ENCODE data around the gene KRT85. TPM values are rescaled to one million over a fixed set of nuclear protein-coding genes. Genes with fewer than 3 reads are reported as not detected.

The KRT85 gene
- total and polyA plus RNA-seq, 2 donors (not counting 1 experiment from before 2014, with no cell fraction given): not detected

DNA sequence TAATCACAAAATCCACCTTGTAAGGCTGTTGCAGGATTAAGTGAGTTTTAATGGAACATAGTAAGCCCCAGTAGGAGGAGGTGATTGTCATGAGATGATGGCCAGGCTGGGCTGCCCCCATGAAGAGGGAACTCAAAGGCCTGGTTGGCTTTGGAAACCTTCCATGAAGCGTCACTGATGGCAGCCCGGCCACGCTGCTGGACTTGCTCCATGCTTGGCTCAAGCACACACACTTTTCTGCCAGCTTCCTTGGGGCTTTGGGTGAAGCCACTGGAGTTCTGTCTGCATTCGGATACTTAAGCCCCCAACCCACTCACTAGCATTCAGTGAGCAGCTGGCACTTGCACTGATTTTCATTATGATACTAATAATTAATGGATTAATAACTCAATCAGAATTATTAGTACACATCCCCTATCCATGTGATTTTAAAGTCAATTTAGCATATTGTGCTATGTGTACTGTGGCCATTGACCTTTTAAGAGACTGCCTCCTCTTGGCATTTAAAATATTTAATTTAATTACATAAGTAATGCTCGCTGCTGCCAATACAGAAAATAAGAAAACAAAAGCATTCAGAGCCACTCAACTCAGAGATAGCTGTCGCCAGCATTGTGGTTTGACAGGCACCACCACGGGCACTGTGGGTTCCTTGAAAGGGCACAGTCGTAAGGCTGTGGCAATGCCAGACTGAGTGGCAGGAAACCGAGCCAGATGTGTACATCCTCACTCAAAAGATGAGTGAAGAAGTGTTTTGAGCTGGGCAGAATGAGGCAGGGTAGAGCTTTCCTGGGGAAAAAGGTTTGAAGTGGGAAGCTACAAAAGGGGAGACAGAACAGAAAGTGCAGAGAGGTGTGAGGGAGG is 15.9 kb downstream of the KRT85 start:
- TF ChIP-seq, protein P1, sequence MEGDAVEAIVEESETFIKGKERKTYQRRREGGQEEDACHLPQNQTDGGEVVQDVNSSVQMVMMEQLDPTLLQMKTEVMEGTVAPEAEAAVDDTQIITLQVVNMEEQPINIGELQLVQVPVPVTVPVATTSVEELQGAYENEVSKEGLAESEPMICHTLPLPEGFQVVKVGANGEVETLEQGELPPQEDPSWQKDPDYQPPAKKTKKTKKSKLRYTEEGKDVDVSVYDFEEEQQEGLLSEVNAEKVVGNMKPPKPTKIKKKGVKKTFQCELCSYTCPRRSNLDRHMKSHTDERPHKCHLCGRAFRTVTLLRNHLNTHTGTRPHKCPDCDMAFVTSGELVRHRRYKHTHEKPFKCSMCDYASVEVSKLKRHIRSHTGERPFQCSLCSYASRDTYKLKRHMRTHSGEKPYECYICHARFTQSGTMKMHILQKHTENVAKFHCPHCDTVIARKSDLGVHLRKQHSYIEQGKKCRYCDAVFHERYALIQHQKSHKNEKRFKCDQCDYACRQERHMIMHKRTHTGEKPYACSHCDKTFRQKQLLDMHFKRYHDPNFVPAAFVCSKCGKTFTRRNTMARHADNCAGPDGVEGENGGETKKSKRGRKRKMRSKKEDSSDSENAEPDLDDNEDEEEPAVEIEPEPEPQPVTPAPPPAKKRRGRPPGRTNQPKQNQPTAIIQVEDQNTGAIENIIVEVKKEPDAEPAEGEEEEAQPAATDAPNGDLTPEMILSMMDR (IDR thresholded peaks at IDR 0.05): no peak
- no peak for TF ChIP-seq EZH2 (IDR thresholded peaks at IDR 0.05; ENCODE audit: borderline replicate concordance, insufficient read depth, low read depth, low read length, poor library complexity, severe bottlenecking)
- Histone ChIP-seq H3K9me3 (ENCODE audit: control extremely low read depth in 1 of 3, control insufficient read depth in 2 of 3, insufficient read depth in 1 of 3, low read length in 2 of 3) (no peaks in the 10 kb centered on the region), H3K9ac (ENCODE audit: low read length) (no peak overlapping the region), H2AFZ (ENCODE audit: insufficient read depth, low read depth, low read length, poor library complexity, severe bottlenecking) (no peak overlapping the region), H3K27me3 (replicated peaks in 1 of 4; ENCODE audit: control extremely low read depth in 1 of 4, control insufficient read depth in 3 of 4, insufficient read depth in 4 of 4, low read length in 3 of 4) (peaks cover 0 to 9% (median 3%) of the 10 kb centered on the region in 4 experiments), H3K4me2 (replicated peaks; ENCODE audit: low read depth, low read length, poor library complexity, severe bottlenecking) (no peak overlapping the region), H3K27ac (ENCODE audit: low read length in 2 of 2) (no peak overlapping the region), H3K4me1 (ENCODE audit: control insufficient read depth in 2 of 2, insufficient read depth in 2 of 2, low read length in 2 of 2) (no peaks in the 10 kb centered on the region), H3K36me3 (replicated peaks in 1 of 2; ENCODE audit: control extremely low read depth in 1 of 2, control insufficient read depth in 1 of 2, extremely low read depth in 1 of 2, insufficient read depth in 2 of 2, low read length in 1 of 2) (no peaks in the 10 kb centered on the region), H4K20me1 (ENCODE audit: control insufficient read depth, insufficient read depth, low read length, poor library complexity, severe bottlenecking) (no peaks in the 10 kb centered on the region), H3K79me2 (ENCODE audit: control insufficient read depth, insufficient read depth, low read length) (no peaks in the 10 kb centered on the region), H3K4me3 (ENCODE audit: control extremely low read depth in 1 of 5, extremely low read depth in 1 of 5, insufficient read depth in 1 of 5, low read depth in 2 of 5, low read length in 4 of 5) (no peak overlapping the region)
- Mint-ChIP-seq H3K27ac (no peak overlapping the region), H3K4me1 (peaks cover 3% of the 10 kb centered on the region), H3K4me3 (no peak overlapping the region), H3K27me3 (peaks cover 24% of the 10 kb centered on the region), H3K9me3 (ENCODE audit: insufficient read depth) (no peaks in the 10 kb centered on the region)
- ChIA-PET POLR2A (no interaction called here), CTCF (no interaction called here)
- ATAC-seq (ENCODE audit: low read depth) (no peak), DNase-seq (no peak)
- intact Hi-C loops (cut with micrococcal nuclease): no loop called here
- 43% methylated on average over 6 of the region's 9 CpGs for WGBS (ENCODE audit: insufficient coverage)

DNA sequence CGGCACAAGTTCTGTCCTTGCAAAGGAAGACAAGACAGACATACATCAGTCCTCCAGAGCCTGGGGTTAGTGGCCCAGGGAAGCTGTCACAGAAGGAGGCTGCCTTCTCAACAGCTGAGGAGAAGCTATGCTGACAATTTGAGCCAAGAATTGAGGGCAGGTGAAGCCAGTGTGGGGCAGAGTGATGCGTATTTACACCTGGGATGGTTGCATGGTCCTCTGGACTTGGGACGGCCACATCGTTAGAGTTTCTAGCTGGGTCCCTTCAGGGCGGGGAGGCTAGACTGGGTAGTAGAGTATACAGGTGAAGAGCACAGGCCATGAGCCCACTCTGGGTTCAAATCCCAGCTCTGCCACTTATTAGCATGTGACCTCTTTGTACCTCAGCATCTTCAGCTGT is 16.5 kb downstream of the KRT85 start:
- Histone ChIP-seq H2AFZ (ENCODE audit: insufficient read depth, low read depth, low read length, poor library complexity, severe bottlenecking) (no peak overlapping the region), H3K27ac (ENCODE audit: low read length in 2 of 2) (no peak overlapping the region), H3K9ac (ENCODE audit: low read length) (no peak overlapping the region), H3K4me2 (replicated peaks; ENCODE audit: low read depth, low read length, poor library complexity, severe bottlenecking) (no peak overlapping the region), H3K36me3 (replicated peaks in 1 of 2; ENCODE audit: control extremely low read depth in 1 of 2, control insufficient read depth in 1 of 2, extremely low read depth in 1 of 2, insufficient read depth in 2 of 2, low read length in 1 of 2) (no peaks in the 10 kb centered on the region), H4K20me1 (ENCODE audit: control insufficient read depth, insufficient read depth, low read length, poor library complexity, severe bottlenecking) (no peaks in the 10 kb centered on the region), H3K27me3 (replicated peaks in 1 of 4; ENCODE audit: control extremely low read depth in 1 of 4, control insufficient read depth in 3 of 4, insufficient read depth in 4 of 4, low read length in 3 of 4) (peaks cover 0 to 9% (median 3%) of the 10 kb centered on the region in 4 experiments), H3K79me2 (ENCODE audit: control insufficient read depth, insufficient read depth, low read length) (no peaks in the 10 kb centered on the region), H3K4me3 (ENCODE audit: control extremely low read depth in 1 of 5, extremely low read depth in 1 of 5, insufficient read depth in 1 of 5, low read depth in 2 of 5, low read length in 4 of 5) (no peak overlapping the region), H3K9me3 (ENCODE audit: control extremely low read depth in 1 of 3, control insufficient read depth in 2 of 3, insufficient read depth in 1 of 3, low read length in 2 of 3) (no peaks in the 10 kb centered on the region), H3K4me1 (ENCODE audit: control insufficient read depth in 2 of 2, insufficient read depth in 2 of 2, low read length in 2 of 2) (no peaks in the 10 kb centered on the region)
- intact Hi-C loops (cut with micrococcal nuclease): no loop called here
- ChIA-PET POLR2A (no interaction called here), CTCF (no interaction called here)
- H3K27me3 Mint-ChIP-seq: peaks cover 24% of the 10 kb centered on the region
- peaks cover 3% of the 10 kb centered on the region for H3K4me1 Mint-ChIP-seq
- no peak overlapping the region for H3K27ac Mint-ChIP-seq
- TF ChIP-seq, protein P1 (IDR thresholded peaks at IDR 0.05): no peak
- TF ChIP-seq EZH2 (IDR thresholded peaks at IDR 0.05; ENCODE audit: borderline replicate concordance, insufficient read depth, low read depth, low read length, poor library complexity, severe bottlenecking): no peak
- H3K9me3 Mint-ChIP-seq (ENCODE audit: insufficient read depth): no peaks in the 10 kb centered on the region
- no peak overlapping the region for H3K4me3 Mint-ChIP-seq
- no peak for DNase-seq
- no peak for ATAC-seq (ENCODE audit: low read depth)
- 100% methylated on average over 4 of the region's 5 CpGs for WGBS (ENCODE audit: insufficient coverage)

Data from B cell (primary cell).